ENCODE results near the gene LIN28A. TPM values are rescaled to one million over a fixed set of nuclear protein-coding genes. Genes with fewer than 3 reads are reported as not detected.

Gene LIN28A
- total RNA-seq, 1 experiment from 2014 or later, result 1,289 TPM

GRCh38 chr1:26376050-26376449, 34.6 kb upstream of the LIN28A start:
- H2BK120ac ChIP-seq (ENCODE audit: low read depth, low read length, poor library complexity, severe bottlenecking), result no peak overlapping the region
- no peak for DNase-seq
- WGBS (ENCODE audit: extremely low coverage, insufficient read length, low lambda C conversion rate), result no CpG with 5 or more reads among the region's 4 CpGs
- H3K9me3 ChIP-seq (ENCODE audit: control insufficient read depth, low read depth, low read length), result no peaks in the 10 kb centered on the region
- H2BK5ac ChIP-seq (ENCODE audit: insufficient read length, low read length), result no peak overlapping the region
- H3K4ac ChIP-seq (ENCODE audit: low read depth, low read length), result no peak overlapping the region
- H3K4me1 ChIP-seq (ENCODE audit: insufficient read depth, low read length), result no peaks in the 10 kb centered on the region
- no peak overlapping the region for H4K5ac ChIP-seq (ENCODE audit: insufficient read length, low read depth, low read length)
- H3K23me2 ChIP-seq (ENCODE audit: insufficient read length, low read depth, low read length, poor library complexity, severe bottlenecking), result no peaks in the 10 kb centered on the region
- H3K4me3 Mint-ChIP-seq, result no peak overlapping the region
- no peak for TF ChIP-seq CTCF (conservative IDR thresholded peaks at IDR 0.05)
- H4K8ac ChIP-seq (replicated peaks; ENCODE audit: insufficient read length, low read depth, low read length), result no peak overlapping the region
- H2AK5ac ChIP-seq (ENCODE audit: insufficient read length, low read length), result no peak overlapping the region
- no peak overlapping the region for H2AFZ ChIP-seq (ENCODE audit: low read length)
- H3K36me3 Mint-ChIP-seq (ENCODE audit: insufficient read depth in 1 of 3, low read depth in 3 of 3), result no peaks in the 10 kb centered on the region
- no peak overlapping the region for H3K23ac ChIP-seq (ENCODE audit: insufficient read length, low read depth, low read length)
- no peaks in the 10 kb centered on the region for H4K20me1 ChIP-seq (ENCODE audit: control insufficient read depth, insufficient read depth, insufficient read length)
- no peak overlapping the region for H4K91ac ChIP-seq (ENCODE audit: insufficient read length, low read depth, low read length)
- H3K9me3 Mint-ChIP-seq, result peaks cover 0 to under 1% of the 10 kb centered on the region in 2 experiments; a peak in 2 of 5 replicates
- no peak overlapping the region for H3K27ac ChIP-seq (ENCODE audit: insufficient read length, low read depth, low read length)
- H2BK15ac ChIP-seq (ENCODE audit: low read depth, low read length), result no peak overlapping the region
- no peak overlapping the region for H3T11ph ChIP-seq (ENCODE audit: low read length)
- no peak overlapping the region for H3K18ac ChIP-seq (ENCODE audit: insufficient read length, low read depth, low read length)
- H3K4me2 ChIP-seq (ENCODE audit: insufficient read depth, insufficient read length, low read length), result no peak overlapping the region
- no peaks in the 10 kb centered on the region for H3K79me2 ChIP-seq (ENCODE audit: insufficient read depth, low read length)
- no peaks in the 10 kb centered on the region; the same call in 1 of the 2 replicates for H3K27me3 ChIP-seq (ENCODE audit: insufficient read depth, low read length)
- H3K56ac ChIP-seq (ENCODE audit: insufficient read length, low read depth, low read length), result no peak overlapping the region
- H3K14ac ChIP-seq (ENCODE audit: insufficient read depth, low read length), result no peak overlapping the region
- H3K4me1 Mint-ChIP-seq, result peaks cover 12 to 17% of the 10 kb centered on the region in 2 experiments
- H3K27me3 Mint-ChIP-seq (ENCODE audit: low read depth), result peaks cover under 1% of the 10 kb centered on the region; the same call in 1 of the 2 replicates
- no peak overlapping the region for H3K27ac Mint-ChIP-seq
- H3K79me1 ChIP-seq (ENCODE audit: insufficient read depth, low read depth, low read length, poor library complexity, severe bottlenecking), result no peaks in the 10 kb centered on the region
- H3K9ac ChIP-seq (ENCODE audit: extremely low read depth, insufficient read length, low read length), result no peak overlapping the region
- no peak overlapping the region for H2BK12ac ChIP-seq (ENCODE audit: insufficient read length, low read depth, low read length)
- no peak overlapping the region for H2BK20ac ChIP-seq (ENCODE audit: low read depth, low read length, poor library complexity, severe bottlenecking)
